GM19043 (cell line): Measurements from ENCODE around the gene CD2AP.

Experiments
- ATAC-seq: cut with Tn5 transposase; IDR thresholded peaks from one replicate; pipeline ENCODE4 v1.9.1; 2021; ENCODE audit warnings: low read depth; ENCODE audit not compliant: unreplicated experiment

The CD2AP gene

GRCh38 chr6:47492355-47492754 lies 14.8 kb downstream of the CD2AP start:
- no peak for ATAC-seq

DNA sequence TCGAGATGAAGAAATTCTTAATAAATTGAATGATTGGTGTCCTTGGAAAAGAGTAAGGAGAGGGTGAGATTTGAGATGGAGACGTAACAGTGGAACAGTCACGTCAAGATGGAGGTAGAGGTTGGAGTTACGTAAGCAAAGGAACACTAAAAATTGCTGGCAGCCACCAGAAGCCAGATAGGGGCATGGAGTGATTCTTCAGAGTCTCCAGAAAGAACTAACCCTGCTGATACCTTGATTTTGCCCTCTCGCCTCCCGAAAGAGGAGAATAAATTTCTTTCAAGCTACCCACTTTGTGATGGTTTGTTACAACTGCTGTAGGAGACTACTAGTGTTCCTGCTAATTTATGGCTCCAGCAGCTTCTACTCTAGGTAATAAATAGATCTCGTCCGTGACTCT lies 17.6 kb downstream of the CD2AP start:
- no peak for ATAC-seq

DNA sequence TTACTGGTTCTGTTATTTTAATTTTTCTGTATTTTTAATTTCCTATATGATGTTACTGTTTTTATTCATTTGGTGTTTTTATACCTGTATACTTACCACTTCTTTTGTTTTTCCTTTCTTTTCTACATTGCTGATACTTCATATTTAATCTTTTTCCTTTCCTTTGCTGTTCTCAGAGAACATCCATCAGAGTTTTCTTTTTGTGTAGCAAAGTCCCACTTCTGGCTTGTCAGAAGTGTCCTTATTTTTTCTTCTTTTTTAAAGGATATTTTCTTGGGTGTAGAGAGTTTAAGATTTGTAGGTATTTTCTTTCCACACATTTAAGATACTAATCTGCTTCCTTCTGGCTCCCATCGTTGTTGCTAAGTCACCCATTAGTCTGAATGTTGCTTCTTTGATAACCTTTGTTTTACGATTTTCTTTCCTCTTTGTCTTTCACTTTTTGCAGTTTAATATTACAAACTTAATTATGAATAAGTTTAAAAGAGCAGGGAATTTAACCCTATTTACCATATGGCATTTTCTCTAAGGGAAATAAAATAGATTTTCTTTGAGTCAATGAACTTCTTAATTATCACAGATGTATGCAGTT lies 18.5 kb downstream of the CD2AP start:
- no peak for ATAC-seq

GRCh38 chr6:47496935-47497579 lies 19.5 kb downstream of the CD2AP start:
- no peak for ATAC-seq

DNA sequence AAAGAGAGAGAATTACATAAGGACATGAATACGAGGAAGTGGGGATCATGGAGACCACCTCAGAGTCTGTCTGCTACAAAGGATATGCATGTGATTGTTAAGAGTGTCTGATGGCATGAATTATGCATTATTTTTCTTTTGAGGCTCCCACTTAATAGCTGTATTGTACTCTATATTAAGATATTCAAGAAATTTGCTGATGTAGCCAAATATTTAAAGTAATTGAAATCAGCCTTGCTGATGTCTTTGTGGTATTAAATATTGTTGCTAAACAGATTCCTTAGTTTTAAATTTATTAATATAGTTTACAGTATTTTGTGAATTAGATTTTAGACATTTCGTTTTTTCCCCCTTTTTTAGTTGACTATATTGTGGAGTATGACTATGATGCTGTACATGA lies 25.3 kb downstream of the CD2AP start:
- no peak for ATAC-seq

GRCh38 chr6:47509937-47510336 lies 32.3 kb downstream of the CD2AP start:
- ATAC-seq: no peak

DNA sequence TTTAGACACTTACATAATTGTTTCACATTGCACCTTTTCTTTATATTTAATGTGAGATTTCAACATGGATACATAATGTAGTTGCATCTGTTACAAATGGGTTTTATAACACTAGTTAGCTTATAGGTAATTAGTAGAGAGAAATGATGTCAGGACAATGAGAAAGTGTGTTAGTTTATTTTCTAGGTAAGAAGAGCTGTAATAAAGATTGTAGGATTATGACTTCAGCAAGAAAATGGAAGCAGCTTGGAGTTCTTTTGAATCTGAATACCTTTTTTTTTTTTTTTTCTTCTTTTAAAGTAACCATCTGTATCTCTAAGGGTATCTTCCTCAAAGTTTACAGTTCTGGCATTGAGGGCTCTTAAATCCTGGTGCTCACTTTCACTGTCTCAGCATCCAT lies 35.3 kb downstream of the CD2AP start:
- ATAC-seq: no peak

GRCh38 chr6:47519279-47519678 lies 41.7 kb downstream of the CD2AP start:
- no peak for ATAC-seq

GRCh38 chr6:47520282-47520681 lies 42.7 kb downstream of the CD2AP start:
- no peak for ATAC-seq

DNA sequence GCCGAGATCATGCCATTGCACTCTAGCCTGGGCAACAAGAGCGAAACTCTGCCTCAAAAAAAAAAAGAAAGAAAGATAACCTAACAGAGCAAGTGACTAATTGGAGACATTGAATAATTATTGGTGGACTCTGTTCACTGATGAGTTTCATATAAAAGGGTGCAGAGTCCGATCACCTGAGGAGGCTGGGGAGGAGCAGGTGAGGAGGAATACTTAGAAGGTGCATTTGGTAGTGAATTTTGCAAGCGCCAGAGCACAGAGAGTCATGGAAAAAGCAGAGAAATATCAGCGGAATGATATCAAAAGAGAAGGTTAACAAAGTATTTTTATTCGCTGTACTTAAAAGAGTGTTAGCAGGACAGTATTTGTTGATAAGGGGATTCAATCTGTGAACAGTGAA lies 44.4 kb downstream of the CD2AP start:
- ATAC-seq: no peak

GRCh38 chr6:47524136-47524845 lies 46.7 kb downstream of the CD2AP start:
- ATAC-seq: no peak

DNA sequence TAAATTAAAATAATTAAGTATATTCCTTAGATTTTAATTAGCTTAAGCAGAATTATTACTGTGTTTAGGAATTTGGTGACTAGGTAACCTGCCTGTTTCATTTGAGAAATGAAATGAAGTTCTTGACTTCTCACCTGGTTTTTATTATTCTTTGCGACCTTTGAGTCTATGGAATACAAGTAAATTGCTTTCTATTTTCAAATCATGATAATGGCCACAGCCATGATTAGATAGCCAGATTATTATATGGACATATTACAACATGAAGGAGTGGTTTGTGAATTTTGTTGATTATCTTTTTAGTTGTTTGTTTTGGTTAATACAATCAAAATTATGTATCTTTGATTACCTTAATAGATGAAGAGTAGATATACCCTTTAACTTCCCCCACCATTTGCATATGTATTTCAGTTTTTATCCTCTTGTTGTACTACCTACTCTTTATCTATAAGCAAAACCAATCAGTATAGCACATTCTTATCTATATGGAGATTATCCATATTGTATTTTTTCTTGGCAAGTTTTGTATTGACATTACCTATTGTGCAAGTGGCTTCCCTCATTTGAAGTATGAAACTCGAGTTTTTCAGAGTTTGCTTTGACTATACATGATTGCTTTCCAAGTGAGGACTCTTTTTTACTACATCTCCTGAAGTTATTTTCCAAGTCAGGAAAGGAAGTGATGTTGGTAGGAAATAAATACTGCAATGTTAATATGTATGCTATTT lies 47.9 kb downstream of the CD2AP start:
- no peak for ATAC-seq

GRCh38 chr6:47527274-47527673 lies 49.7 kb downstream of the CD2AP start:
- ATAC-seq: no peak

GRCh38 chr6:47529734-47530133 lies 52.1 kb downstream of the CD2AP start:
- no peak for ATAC-seq

- no peak for ATAC-seq
These were observed 55.5 kb downstream of the CD2AP start for GRCh38 chr6:47532981-47533585.

GRCh38 chr6:47534063-47534462 lies 56.5 kb downstream of the CD2AP start:
- no peak for ATAC-seq

GRCh38 chr6:47535316-47536225 lies 58.0 kb downstream of the CD2AP start:
- no peak for ATAC-seq

- no peak for ATAC-seq
These were observed 59.3 kb downstream of the CD2AP start for GRCh38 chr6:47536816-47537401.

DNA sequence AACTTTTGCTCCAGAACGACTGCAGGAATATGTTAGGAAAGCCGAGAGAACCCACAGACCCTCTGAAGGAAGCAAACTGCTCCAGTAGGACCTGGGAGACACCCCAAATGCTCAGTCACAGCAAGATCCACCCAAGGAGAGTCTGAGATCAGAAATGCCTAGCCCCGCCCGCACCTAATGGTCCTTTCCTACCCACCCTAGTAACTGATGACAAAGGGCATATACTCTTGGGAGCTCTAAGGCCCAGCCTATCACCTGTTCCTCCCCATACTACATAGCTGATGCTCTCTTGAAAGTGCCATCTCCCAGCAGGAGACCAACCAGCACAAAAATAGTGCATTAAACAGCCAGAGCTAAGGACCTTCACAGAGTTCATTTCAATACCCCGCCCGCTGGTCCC lies 67.6 kb downstream of the CD2AP start:
- ATAC-seq: no peak

- ATAC-seq: no peak
These were observed 74.1 kb downstream of the CD2AP start for GRCh38 chr6:47551670-47552069.
